ENCODE results near the gene TMEM128. TPM values are rescaled to one million over a fixed set of nuclear protein-coding genes. Genes with fewer than 3 reads are reported as not detected.

Gene TMEM128
- total and polyA plus RNA-seq, 2 of the 13 experiments (the other 11 are each of a cell fraction or from before 2014, with no cell fraction given): 19.4 to 27.9 TPM

DNA sequence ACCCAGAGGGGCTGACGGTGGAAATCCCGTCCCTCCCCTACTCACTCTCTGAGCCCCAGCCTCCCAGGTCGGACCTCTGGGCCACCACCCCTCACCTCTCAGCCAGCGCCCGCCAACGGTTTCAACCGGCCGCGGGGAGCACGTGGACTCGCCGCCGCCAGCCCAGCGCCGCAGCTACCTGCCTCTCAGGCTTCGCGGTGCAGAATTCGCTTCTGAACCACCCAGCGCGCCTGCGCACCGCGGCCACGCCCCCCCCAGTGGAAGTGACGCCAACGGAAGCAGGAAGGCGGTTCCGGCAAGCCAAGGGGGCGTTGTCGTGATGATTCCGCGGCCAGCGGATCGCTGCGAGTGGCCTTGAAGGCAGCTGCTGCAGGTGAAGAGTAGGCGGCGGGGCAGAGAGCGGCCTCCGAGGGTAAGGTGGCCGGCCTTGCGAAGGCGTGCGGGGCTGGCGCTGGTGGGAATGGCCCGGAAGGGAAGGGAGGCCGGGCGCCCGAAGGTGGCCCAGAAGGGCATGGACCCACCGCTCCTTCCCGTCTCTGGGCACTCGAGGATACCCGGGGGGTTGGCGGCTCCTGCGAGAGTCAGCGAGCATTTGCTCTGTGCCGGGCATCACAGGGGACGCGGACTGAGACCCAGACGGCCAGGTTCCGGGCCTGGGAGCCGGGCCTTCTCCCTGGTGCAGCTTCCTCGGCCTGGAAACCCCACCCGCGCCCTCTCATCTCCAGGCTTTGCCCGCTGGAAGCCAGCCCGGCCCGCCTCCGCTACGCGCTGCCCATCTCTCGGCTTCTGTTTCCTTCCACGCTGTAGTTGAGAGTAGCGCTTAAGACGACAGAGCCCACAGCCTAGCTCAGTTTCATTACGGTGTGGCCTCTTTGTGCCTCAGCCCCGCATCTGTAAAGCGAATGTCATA, 42.2 kb upstream of the TMEM128 start, which contains the start of the genes LYAR and ZBTB49 (continued):
- TF ChIP-seq HMGXB4 (CRISPR knock-in tag; IDR thresholded peaks at IDR 0.05; ENCODE audit: borderline replicate concordance in 1 of 2, low read depth in 1 of 2) (peak; percentile 78; a peak in 3 of 4 replicates), ZBTB8A (CRISPR knock-in tag; IDR thresholded peaks at IDR 0.05; ENCODE audit: borderline replicate concordance, low read depth) (no peak; the same call in 1 of the 2 replicates), HNRNPL (IDR thresholded peaks at IDR 0.05; ENCODE audit: low read depth, low read length) (peak; percentile 48; the same call in 1 of the 2 replicates), ZNF44 (CRISPR knock-in tag; IDR thresholded peaks at IDR 0.05) (0 out of 2 replicates have a peak, but pooled peaks have one; percentile 75), ZNF263 (CRISPR knock-in tag; IDR thresholded peaks at IDR 0.05) (peak; percentile 85), ZNF256 (CRISPR knock-in tag; conservative IDR thresholded peaks at IDR 0.05) (no peak), SNRNP70 (IDR thresholded peaks at IDR 0.05; ENCODE audit: low read depth, low read length) (no peak), PHF20 (CRISPR knock-in tag; IDR thresholded peaks at IDR 0.05) (peak; percentile 92), ZNF350 (CRISPR knock-in tag; IDR thresholded peaks at IDR 0.05; ENCODE audit: borderline replicate concordance, low read depth) (peak; percentile 48; the same call in 1 of the 2 replicates), DPF2 (CRISPR knock-in tag; IDR thresholded peaks at IDR 0.05; ENCODE audit: borderline replicate concordance, low read depth) (no peak), PPARG (CRISPR knock-in tag; conservative IDR thresholded peaks at IDR 0.05) (no peak), ZNF709 (CRISPR knock-in tag; IDR thresholded peaks at IDR 0.05) (0 out of 2 replicates have a peak, but pooled peaks have one; percentile 28), ZNF598 (CRISPR knock-in tag; IDR thresholded peaks at IDR 0.05; ENCODE audit: borderline replicate concordance) (0 out of 2 replicates have a peak, but pooled peaks have one; percentile 58), CBFB (CRISPR knock-in tag; IDR thresholded peaks at IDR 0.05) (no peak), ZNF776 (CRISPR knock-in tag; IDR thresholded peaks at IDR 0.05) (peak; percentile 60; the same call in 1 of the 2 replicates), SOX5 (CRISPR knock-in tag; IDR thresholded peaks at IDR 0.05; ENCODE audit: borderline replicate concordance) (peak; percentile 10; the same call in 1 of the 2 replicates), HNRNPK (IDR thresholded peaks at IDR 0.05; ENCODE audit: low read depth, low read length, poor library complexity, severe bottlenecking) (peak; percentile 67), SP4 (CRISPR knock-in tag; IDR thresholded peaks at IDR 0.05) (peak; percentile 67), TBL1XR1 (IDR thresholded peaks at IDR 0.05; ENCODE audit: borderline replicate concordance, low read length, partially characterized antibody) (no peak), CENPBD1 (CRISPR knock-in tag; IDR thresholded peaks at IDR 0.05; ENCODE audit: borderline replicate concordance, low read depth) (no peak), ZSCAN21 (CRISPR knock-in tag; IDR thresholded peaks at IDR 0.05; ENCODE audit: borderline replicate concordance) (peak; percentile 81; the same call in 1 of the 2 replicates)
- TF ChIP-seq, protein P1, sequence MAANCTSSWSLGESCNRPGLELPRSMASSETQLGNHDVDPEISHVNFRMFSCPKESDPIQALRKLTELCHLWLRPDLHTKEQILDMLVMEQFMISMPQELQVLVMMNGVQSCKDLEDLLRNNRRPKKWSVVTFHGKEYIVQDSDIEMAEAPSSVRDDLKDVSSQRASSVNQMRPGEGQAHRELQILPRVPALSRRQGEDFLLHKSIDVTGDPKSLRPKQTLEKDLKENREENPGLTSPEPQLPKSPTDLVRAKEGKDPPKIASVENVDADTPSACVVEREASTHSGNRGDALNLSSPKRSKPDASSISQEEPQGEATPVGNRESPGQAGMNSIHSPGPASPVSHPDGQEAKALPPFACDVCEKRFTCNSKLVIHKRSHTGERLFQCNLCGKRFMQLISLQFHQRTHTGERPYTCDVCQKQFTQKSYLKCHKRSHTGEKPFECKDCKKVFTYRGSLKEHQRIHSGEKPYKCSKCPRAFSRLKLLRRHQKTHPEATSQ (CRISPR knock-in tag; IDR thresholded peaks at IDR 0.05; ENCODE audit: borderline replicate concordance): peak; percentile 57; the same call in 1 of the 2 replicates
- TF ChIP-seq, protein P2, sequence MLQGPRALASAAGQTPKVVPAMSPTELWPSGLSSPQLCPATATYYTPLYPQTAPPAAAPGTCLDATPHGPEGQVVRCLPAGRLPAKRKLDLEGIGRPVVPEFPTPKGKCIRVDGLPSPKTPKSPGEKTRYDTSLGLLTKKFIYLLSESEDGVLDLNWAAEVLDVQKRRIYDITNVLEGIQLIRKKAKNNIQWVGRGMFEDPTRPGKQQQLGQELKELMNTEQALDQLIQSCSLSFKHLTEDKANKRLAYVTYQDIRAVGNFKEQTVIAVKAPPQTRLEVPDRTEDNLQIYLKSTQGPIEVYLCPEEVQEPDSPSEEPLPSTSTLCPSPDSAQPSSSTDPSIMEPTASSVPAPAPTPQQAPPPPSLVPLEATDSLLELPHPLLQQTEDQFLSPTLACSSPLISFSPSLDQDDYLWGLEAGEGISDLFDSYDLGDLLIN (CRISPR knock-in tag; IDR thresholded peaks at IDR 0.05; ENCODE audit: borderline replicate concordance): peak; percentile 81; the same call in 1 of the 2 replicates

Data from HepG2 (cell line).